HAP-1 (cell line): ENCODE results near the gene CXCL5.

Experiments used
- DNase-seq, 2 experiments: peaks; one replicate each; pipeline ENCODE4 v3.0.0-alpha.2; 2016 to 2020; ENCODE audit warnings: low spot score in 2 of 2
- H3K27me3 ChIP-seq: fragments of 250-450 bp; sonication (Bioruptor Pico); 2 replicates; pipeline ENCODE4 v1.5.1; 2020; ENCODE audit warnings: low read depth, mild to moderate bottlenecking, moderate library complexity
- H3K36me3 ChIP-seq: fragments of 250-450 bp; sonication (Bioruptor Pico); replicated peaks from 2 replicates; pipeline ENCODE4 v1.5.1; 2020; ENCODE audit warnings: mild to moderate bottlenecking
- H3K4me1 ChIP-seq: fragments of 250-450 bp; sonication (Bioruptor Pico); 2 replicates; pipeline ENCODE4 v1.5.1; 2020; ENCODE audit warnings: mild to moderate bottlenecking
- H3K4me3 ChIP-seq: fragments of 250-450 bp; sonication (Bioruptor Pico); 2 replicates; pipeline ENCODE4 v1.5.1; 2020; ENCODE audit warnings: mild to moderate bottlenecking, moderate library complexity
- H3K9me3 ChIP-seq: fragments of 250-450 bp; sonication (Bioruptor Pico); 2 replicates; pipeline ENCODE4 v1.5.1; 2020; ENCODE audit warnings: mild to moderate bottlenecking, moderate library complexity
- in situ Hi-C: fragments of 300-500 bp; cut with MboI; formaldehyde crosslinking; loops from 3 replicates; pipeline ENCODE4 v1.14.3; 2020; ENCODE audit warnings: low sequenced_read_pairs, inconsistent platforms, mixed read lengths

Gene CXCL5

DNA sequence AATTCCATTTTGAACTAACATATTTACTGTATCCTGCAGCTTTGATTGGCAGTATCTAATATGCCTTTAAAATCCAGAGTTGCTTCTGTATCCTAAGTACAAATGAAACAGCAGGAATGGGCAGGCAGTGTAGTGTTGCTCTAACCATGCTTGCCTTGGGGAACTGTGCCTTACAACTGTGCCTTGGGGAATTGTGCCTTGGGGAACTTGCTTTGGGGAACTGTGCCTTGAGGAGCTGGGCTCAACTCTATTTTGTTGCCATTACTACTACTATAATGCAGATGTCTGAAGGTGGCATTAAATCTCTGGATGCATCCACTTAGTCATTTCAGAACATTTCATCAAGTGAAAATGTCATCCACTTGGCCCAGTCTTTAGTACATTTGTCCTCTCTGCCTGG lies 33.1 kb upstream of the CXCL5 start:
- no peaks in the 10 kb centered on the region for H3K9me3 ChIP-seq
- in situ Hi-C loops: no loop called here
- no peaks in the 10 kb centered on the region for H3K4me1 ChIP-seq
- peaks cover 10% of the 10 kb centered on the region for H3K27me3 ChIP-seq
- no peaks in the 10 kb centered on the region for H3K36me3 ChIP-seq
- no peak for DNase-seq
- no peak overlapping the region for H3K4me3 ChIP-seq

DNA sequence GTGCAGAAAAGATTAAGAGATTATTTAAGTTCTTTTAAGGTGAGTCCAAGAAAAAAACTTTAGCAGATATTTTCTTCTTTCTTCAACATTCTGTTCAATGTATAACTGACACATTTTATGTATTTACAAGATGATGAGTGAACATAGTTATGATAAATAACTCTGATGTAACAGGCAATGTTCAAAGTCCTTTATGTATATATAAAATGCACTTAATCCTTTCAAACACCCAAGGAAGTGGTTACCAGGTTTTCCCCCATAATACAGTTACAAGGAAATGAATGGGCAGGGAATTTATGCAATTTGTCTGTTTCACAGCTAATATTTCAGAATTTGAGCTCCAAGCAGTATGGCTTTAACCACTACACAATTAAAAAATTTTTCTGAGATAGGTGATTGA lies 31.8 kb upstream of the CXCL5 start:
- H3K36me3 ChIP-seq: no peaks in the 10 kb centered on the region
- in situ Hi-C loops: no loop called here
- no peaks in the 10 kb centered on the region for H3K4me1 ChIP-seq
- no peak overlapping the region for H3K4me3 ChIP-seq
- no peaks in the 10 kb centered on the region for H3K9me3 ChIP-seq
- DNase-seq: no peak
- no peaks in the 10 kb centered on the region; the same call in 1 of the 2 replicates for H3K27me3 ChIP-seq

DNA sequence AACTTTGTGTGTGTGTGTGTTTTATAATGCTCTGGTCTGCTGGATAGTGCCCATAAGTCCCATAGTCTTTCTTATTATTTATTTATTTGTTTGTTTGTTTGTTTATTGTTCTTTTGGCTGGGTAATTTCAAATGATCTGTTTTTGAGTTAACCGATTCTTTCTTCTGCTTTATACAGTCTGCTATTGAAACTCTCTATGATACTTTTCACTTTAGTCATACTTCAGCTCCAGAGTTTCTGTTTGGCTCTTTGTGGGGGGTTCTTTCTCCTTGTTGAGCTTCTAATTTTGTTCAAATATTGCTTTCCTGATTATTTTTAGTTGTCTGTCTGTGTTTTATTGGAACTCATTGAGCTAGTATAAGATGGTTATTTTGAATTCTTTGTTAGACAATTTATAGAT lies 30.0 kb upstream of the CXCL5 start:
- in situ Hi-C loops: no loop called here
- H3K27me3 ChIP-seq: no peaks in the 10 kb centered on the region
- no peaks in the 10 kb centered on the region for H3K36me3 ChIP-seq
- H3K4me1 ChIP-seq: no peaks in the 10 kb centered on the region
- H3K4me3 ChIP-seq: no peak overlapping the region
- no peak for DNase-seq
- H3K9me3 ChIP-seq: no peaks in the 10 kb centered on the region

DNA sequence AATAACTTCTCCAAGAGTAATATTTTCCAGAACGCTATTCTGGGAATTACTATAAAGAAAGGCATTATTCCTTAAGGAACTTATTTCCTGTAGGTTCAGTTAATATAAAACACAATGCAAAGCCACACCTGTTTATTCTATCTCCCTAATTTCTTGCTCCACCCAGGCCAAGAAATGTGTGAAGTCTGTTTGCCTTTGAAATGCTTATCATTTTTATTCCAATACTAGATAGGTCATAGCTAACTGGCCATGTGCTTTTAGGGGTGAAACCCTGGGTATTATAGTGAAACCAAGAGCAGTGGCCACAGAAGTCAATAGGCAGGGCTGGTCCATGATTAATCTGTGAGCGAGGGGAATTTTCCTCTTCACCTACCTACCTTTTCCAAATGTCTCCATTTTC lies 25.2 kb upstream of the CXCL5 start:
- Histone ChIP-seq H3K36me3 (no peaks in the 10 kb centered on the region), H3K27me3 (no peaks in the 10 kb centered on the region), H3K9me3 (no peaks in the 10 kb centered on the region), H3K4me3 (no peak overlapping the region), H3K4me1 (no peaks in the 10 kb centered on the region)
- in situ Hi-C loops: no loop called here
- no peak for DNase-seq

DNA sequence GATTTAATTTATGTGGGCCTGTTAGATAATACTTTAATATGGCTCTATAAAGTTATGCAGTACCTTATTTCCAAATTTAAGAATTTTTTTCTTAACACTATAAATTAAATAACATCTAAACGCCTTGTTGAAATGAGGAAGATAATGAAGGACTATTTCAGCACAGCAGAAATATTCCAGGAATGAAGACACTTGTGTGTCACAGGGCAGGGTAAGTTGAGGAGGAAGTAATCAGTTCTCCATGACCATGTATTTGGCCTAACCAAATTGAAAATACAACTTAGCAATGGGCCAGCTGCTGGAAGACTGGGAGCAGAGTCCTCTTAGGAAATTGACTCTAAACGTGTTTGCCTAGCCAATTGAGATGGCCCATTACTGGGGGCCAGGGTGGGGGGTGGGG lies 23.1 kb upstream of the CXCL5 start:
- no peak for DNase-seq
- no peaks in the 10 kb centered on the region for H3K9me3 ChIP-seq
- no peaks in the 10 kb centered on the region for H3K36me3 ChIP-seq
- H3K27me3 ChIP-seq: no peaks in the 10 kb centered on the region
- in situ Hi-C loops: no loop called here
- no peak overlapping the region for H3K4me3 ChIP-seq
- H3K4me1 ChIP-seq: no peaks in the 10 kb centered on the region

DNA sequence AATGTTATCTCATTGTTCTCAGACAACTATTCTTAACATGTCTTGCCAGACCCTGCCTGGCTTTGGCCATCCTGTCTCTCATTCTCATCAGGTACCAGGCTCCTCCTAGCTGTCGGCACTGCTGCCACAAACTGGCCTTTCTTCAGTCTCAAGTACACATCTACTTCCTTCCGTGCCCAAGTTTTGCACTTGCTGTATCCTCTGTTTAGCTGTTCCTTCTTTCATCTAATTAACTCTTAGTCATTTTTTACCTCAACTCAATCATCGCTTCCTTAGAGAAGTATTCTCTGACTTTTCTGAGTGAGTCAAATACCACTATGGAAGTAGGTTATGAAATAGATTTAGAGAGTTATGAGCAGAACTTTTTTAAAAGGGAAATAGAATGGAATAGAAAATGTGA lies 20.3 kb upstream of the CXCL5 start:
- in situ Hi-C loops: no loop called here
- H3K4me1 ChIP-seq: no peaks in the 10 kb centered on the region

DNA sequence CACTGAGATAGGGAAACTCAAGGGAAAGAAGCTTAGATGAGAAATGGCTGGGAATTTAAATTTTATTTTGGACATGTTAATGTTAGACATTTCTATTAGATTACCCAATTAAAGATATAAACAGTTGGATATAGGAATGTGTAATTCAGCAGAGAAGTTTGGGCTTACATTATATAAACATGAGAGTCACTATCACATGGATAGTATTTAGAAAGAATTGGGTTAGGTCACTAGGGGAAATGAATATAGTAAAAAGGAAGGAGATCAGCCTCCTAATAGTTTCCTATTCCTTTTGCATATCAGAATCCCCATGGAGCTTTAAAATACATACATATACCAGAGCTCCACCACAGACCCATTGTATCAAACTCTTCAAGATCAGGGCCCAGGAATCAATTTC lies 19.6 kb upstream of the CXCL5 start:
- Histone ChIP-seq H3K36me3 (no peaks in the 10 kb centered on the region), H3K27me3 (no peaks in the 10 kb centered on the region), H3K9me3 (no peaks in the 10 kb centered on the region), H3K4me1 (no peaks in the 10 kb centered on the region), H3K4me3 (no peak overlapping the region)
- DNase-seq: no peak
- in situ Hi-C loops: no loop called here

More for the DNA sequence above, 20.3 kb upstream of the CXCL5 start:
- no peak overlapping the region for H3K4me3 ChIP-seq
- H3K9me3 ChIP-seq: no peaks in the 10 kb centered on the region
- DNase-seq: no peak
- no peaks in the 10 kb centered on the region for H3K27me3 ChIP-seq
- no peaks in the 10 kb centered on the region for H3K36me3 ChIP-seq

DNA sequence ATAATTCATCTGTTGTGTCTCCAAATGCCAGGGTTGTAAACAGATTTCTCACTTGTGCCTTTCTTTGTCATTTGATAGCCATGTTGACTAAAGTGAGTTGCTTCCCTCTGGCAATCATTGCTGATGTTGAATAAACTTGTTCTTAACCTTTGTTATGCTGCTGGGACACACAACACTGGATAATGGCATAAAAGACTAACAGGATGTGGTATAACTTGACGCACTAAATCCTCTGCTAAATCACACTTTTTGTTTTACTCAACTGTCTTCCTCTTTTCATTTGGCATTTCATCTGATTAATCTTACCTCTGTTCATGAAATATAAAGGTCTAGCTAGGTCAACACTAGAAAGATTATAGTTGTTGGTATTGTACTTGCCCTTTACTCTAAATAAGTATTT lies 17.6 kb upstream of the CXCL5 start:
- DNase-seq: no peak
- in situ Hi-C loops: no loop called here

DNA sequence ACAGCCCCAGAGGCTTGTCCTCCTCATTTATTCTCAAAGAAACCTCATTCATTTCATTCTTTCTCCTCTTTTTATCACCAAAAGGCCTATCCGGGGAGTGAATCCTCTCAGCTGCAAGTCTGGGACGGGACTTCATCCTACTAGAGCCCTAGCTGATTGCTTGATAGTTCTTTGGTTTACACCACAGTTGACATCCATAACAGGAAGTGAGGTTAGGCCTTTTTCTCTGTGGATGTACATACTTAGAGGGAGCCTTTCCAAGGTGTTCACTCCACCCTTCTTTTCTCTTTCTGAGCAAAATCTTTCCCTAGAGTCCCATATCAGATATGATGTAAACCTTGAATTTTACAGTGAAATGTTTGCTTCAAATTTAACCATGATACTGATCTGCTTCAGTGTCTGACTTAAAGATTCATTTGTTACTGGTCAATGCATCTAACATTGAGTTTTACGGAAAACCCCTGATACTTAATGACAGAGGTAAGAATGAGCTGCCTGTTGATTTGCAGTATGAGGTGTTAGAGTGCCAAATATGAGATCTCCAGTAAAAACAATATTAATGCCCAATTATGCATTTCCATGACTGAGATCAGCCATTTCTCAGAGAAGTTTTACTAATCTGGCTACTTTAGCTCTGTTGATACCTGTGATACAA lies 16.8 kb upstream of the CXCL5 start:
- Histone ChIP-seq H3K9me3 (no peaks in the 10 kb centered on the region), H3K27me3 (no peaks in the 10 kb centered on the region), H3K36me3 (no peaks in the 10 kb centered on the region), H3K4me3 (no peak overlapping the region), H3K4me1 (no peaks in the 10 kb centered on the region)
- DNase-seq: no peak
- in situ Hi-C loops: no loop called here

More for the DNA sequence above, 17.6 kb upstream of the CXCL5 start:
- Histone ChIP-seq H3K4me1 (no peaks in the 10 kb centered on the region), H3K36me3 (no peaks in the 10 kb centered on the region), H3K9me3 (no peaks in the 10 kb centered on the region), H3K27me3 (no peaks in the 10 kb centered on the region), H3K4me3 (no peak overlapping the region)

DNA sequence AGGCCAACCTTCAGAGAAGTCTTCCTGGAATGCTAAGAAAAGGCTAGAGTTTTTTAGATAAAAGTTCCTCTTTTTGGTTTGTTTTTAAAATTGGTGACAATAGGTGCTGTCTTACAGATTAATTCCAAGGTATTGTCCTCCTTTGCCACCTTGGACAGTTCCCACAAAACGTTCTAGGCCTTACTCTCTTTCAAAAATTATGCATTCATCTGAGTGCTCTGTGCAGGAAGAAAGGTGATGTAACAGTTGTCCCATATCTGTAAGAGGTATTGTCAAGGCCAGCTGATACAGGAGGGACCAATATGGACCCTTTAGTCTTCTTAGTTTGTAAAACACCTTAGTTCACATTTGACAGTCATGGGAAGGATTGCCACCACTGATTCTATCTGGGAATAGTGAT lies 15.9 kb upstream of the CXCL5 start:
- no peak for DNase-seq
- H3K4me1 ChIP-seq: no peaks in the 10 kb centered on the region
- H3K4me3 ChIP-seq: no peak overlapping the region
- no peaks in the 10 kb centered on the region for H3K27me3 ChIP-seq
- H3K9me3 ChIP-seq: no peaks in the 10 kb centered on the region
- in situ Hi-C loops: no loop called here
- H3K36me3 ChIP-seq: no peaks in the 10 kb centered on the region

DNA sequence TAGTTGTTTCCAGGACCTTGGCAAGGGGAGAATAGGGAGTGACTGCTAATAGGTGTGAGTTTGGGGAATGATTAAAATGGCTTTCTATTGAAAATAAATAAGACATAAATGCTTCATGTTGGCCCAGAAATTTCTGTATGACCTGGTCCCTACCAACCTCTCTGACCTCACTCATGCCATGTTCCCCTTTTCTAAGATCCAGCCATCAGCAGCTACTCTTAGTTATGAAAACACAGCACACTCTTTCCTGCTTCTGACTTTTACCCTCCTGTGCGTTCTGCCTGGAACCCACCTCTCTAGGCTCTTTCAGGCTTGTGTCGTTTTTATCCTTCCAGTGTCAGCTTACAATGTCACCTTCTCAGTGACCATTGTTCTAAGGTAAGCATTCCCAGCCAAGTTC lies 14.8 kb upstream of the CXCL5 start:
- Histone ChIP-seq H3K4me1 (no peaks in the 10 kb centered on the region), H3K4me3 (no peak overlapping the region), H3K36me3 (no peaks in the 10 kb centered on the region), H3K9me3 (no peaks in the 10 kb centered on the region), H3K27me3 (no peaks in the 10 kb centered on the region)
- DNase-seq: no peak
- in situ Hi-C loops: no loop called here

DNA sequence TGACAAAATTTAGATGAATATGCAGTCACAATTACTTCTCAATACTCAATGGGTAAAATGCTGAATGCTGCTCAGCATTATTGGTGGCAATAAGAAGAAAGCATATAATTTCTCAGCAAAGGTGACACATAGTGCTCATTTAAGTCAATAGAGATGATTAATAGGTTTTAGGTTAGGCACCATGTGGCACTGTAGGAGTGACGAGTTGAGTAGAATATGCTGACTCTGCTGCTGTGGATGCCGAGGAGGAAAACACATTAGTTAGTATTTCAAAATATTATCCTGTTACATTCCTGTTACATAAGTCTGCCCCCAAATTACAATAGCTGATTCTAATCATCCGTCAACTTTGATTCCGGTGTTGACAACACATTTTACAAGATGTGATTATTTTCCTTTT lies 13.7 kb upstream of the CXCL5 start:
- H3K9me3 ChIP-seq: no peaks in the 10 kb centered on the region
- DNase-seq: no peak
- H3K36me3 ChIP-seq: no peaks in the 10 kb centered on the region
- H3K4me3 ChIP-seq: no peak overlapping the region
- in situ Hi-C loops: no loop called here
- no peaks in the 10 kb centered on the region for H3K4me1 ChIP-seq
- no peaks in the 10 kb centered on the region for H3K27me3 ChIP-seq

DNA sequence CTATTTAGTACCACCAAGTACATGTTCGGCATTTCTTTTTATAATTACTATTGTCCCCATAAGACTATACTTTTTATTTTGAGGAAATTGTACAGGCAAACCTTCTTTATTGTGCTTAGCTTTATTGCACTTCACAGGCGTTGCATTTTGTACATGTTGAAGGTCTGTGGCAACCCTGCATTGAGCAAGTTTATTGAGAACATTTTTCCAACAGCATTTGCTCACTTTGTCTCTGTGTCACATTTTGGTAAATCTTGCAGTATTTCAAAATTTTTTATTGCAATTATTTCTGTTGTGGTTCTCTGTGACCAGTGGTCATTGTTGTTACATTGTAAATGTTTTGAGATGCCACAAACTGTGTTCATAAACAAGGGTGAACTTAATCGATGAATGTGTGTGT lies 10.8 kb upstream of the CXCL5 start:
- Histone ChIP-seq H3K9me3 (no peaks in the 10 kb centered on the region), H3K36me3 (no peaks in the 10 kb centered on the region), H3K27me3 (no peaks in the 10 kb centered on the region), H3K4me1 (no peaks in the 10 kb centered on the region), H3K4me3 (no peak overlapping the region)
- in situ Hi-C loops: no loop called here
- no peak for DNase-seq

DNA sequence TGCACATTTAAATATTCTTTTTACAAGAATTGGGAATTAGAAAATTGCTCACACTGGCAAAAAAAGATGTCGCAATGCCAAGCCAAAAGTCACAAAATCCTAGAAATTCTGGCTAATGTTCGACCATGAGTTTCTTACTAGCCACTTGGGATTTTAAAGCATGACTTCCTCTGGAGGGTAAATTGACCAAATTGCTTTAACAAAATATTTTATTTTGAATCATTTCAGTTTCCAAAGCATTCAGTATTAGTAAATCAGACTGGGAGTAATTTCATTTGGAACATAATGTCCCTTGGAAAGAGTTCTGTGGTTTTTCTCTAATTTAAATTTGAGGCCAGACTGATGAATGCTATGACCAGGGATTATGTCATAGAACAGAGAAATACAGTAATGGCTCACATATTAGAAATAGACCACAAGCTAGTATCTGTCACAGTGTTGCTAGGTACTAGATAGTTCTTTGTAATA lies 7.6 kb upstream of the CXCL5 start:
- DNase-seq: no peak
- no peaks in the 10 kb centered on the region for H3K9me3 ChIP-seq
- in situ Hi-C loops: no loop called here

DNA sequence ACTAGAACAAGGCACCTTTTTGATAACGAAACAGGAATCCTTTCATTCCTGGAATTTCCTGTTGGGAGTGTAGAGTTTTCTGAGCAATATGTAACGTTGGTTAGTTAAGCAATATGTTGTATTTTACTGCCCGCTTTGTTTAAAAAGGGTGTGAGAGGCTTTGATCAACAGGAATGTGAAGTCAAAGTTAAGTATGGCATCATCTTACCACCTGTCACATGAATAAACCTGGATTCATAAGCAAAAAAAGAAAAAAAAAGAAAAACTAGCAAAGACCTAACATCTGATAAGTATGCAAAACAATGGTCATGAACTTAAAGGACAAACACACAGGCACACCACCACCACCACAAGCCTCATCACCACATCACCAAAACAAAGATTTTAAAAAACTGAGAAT lies 7.1 kb upstream of the CXCL5 start:
- no peak for DNase-seq

More for the DNA sequence above, 7.6 kb upstream of the CXCL5 start:
- Histone ChIP-seq H3K27me3 (no peaks in the 10 kb centered on the region), H3K4me3 (no peak overlapping the region), H3K4me1 (no peaks in the 10 kb centered on the region), H3K36me3 (no peaks in the 10 kb centered on the region)

More for the DNA sequence above, 7.1 kb upstream of the CXCL5 start:
- Histone ChIP-seq H3K36me3 (no peaks in the 10 kb centered on the region), H3K4me3 (no peak overlapping the region), H3K9me3 (no peaks in the 10 kb centered on the region), H3K27me3 (no peaks in the 10 kb centered on the region), H3K4me1 (no peaks in the 10 kb centered on the region)
- in situ Hi-C loops: no loop called here
